WI38 (cell line): ENCODE results near the gene CAD.

Experiments used
- H3K4me3 ChIP-seq: 2 replicates; pipeline ENCODE4 v1.5.1; 2011; ENCODE audit warnings: low read depth, mild to moderate bottlenecking, control low read depth, low read length
- TF ChIP-seq, protein P1 (sequence below): IDR thresholded peaks from 2 replicates; pipeline ENCODE4 v1.5.1; 2012; ENCODE audit warnings: low read depth, mild to moderate bottlenecking, control low read depth, low read length

Gene CAD

GRCh38 chr2:27178469-27178868, 38.7 kb upstream of the CAD start:
- TF ChIP-seq, protein P1, sequence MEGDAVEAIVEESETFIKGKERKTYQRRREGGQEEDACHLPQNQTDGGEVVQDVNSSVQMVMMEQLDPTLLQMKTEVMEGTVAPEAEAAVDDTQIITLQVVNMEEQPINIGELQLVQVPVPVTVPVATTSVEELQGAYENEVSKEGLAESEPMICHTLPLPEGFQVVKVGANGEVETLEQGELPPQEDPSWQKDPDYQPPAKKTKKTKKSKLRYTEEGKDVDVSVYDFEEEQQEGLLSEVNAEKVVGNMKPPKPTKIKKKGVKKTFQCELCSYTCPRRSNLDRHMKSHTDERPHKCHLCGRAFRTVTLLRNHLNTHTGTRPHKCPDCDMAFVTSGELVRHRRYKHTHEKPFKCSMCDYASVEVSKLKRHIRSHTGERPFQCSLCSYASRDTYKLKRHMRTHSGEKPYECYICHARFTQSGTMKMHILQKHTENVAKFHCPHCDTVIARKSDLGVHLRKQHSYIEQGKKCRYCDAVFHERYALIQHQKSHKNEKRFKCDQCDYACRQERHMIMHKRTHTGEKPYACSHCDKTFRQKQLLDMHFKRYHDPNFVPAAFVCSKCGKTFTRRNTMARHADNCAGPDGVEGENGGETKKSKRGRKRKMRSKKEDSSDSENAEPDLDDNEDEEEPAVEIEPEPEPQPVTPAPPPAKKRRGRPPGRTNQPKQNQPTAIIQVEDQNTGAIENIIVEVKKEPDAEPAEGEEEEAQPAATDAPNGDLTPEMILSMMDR, result no peak

GRCh38 chr2:27179344-27180000, 37.7 kb upstream of the CAD start:
- TF ChIP-seq, protein P1, result no peak
- no peak overlapping the region for H3K4me3 ChIP-seq

More at GRCh38 chr2:27178469-27178868, 38.7 kb upstream of the CAD start:
- H3K4me3 ChIP-seq, result no peak overlapping the region

- TF ChIP-seq, protein P1, result no peak
Observed at GRCh38 chr2:27182346-27182745, 34.8 kb upstream of the CAD start.

DNA sequence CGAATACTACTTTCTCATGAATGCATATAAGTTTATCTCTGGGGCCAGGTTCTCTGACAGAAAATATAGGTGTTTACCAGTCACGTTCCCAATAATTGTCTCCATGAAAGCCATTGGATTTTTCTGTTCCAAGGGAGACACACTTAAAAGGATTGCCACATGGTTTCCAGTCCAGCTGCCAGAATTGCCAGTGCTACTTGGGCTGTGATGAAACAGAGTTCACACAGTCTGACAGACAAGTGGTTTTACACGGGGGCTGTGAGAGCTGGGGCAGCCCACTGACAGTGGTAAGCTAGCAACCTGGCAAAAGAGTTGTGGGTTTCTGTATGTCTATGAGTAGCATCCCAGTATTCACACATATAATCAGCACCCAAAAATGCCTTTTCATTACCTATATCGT, 33.1 kb upstream of the CAD start:
- TF ChIP-seq, protein P1, result no peak

More at GRCh38 chr2:27182346-27182745, 34.8 kb upstream of the CAD start:
- no peak overlapping the region for H3K4me3 ChIP-seq

GRCh38 chr2:27185331-27186026, 31.7 kb upstream of the CAD start:
- TF ChIP-seq, protein P1, result no peak
- no peak overlapping the region for H3K4me3 ChIP-seq

More for the DNA sequence above, 33.1 kb upstream of the CAD start:
- no peak overlapping the region for H3K4me3 ChIP-seq

DNA sequence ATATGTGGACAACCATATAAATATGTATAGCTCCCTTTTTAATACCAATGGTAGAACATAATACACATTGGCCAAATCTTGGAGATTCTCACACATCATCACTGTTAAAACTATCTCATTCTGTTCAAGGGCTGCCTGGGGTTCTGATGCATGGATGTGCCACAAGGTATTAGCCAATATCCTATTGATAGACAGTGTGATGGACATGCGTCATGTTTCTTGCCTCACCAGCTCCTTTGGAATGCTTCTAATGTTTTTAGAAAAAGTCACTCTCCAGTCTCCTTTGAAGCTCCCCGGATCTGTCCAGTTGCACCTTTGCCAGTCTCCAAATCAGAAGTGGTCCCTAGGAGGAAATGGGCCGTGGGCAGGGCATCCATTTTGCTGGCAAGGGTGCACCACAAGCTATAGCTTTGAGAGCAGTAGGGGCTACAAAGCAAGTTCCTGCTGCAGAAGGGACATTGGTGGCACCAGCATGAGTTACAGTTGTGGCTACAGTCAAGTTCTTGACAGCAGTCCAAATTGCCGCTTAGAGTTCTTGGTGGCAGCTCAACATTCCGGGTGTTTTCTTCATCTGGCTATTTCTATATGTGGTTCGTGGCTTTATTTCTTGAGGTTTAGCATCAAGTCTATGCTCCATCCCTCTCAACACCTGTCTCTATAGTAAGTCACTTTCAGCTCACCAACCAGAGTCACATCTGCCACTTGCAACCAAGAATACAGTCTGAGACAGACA, 30.4 kb upstream of the CAD start:
- H3K4me3 ChIP-seq, result no peak overlapping the region
- TF ChIP-seq, protein P1, result no peak
